CD4-positive, alpha-beta T cell (primary cell): ENCODE measurements around the gene LTO1. TPM values are rescaled to one million over a fixed set of nuclear protein-coding genes. Genes with fewer than 3 reads are reported as not detected.

Experiments
- ATAC-seq: fragments of 200-7000 bp; cut with Tn5 transposase; one replicate; pipeline ENCODE4 v1.10.0; 2022; ENCODE audit warnings: mild to moderate bottlenecking; ENCODE audit not compliant: poor library complexity
- CTCF ChIA-PET: fragments of 350-600 bp; sonication (Branson Sonifier 250); formaldehyde crosslinking; loops from one replicate; lab custom pipeline; 2021; ENCODE audit warnings: antibody characterized with exemption, inconsistent platforms; lab: Charles Lee
- POLR2A ChIA-PET: fragments of 350-600 bp; sonication (Branson Sonifier 250); formaldehyde crosslinking; loops from one replicate; lab custom pipeline; 2021; ENCODE audit warnings: antibody characterized with exemption, inconsistent platforms; lab: Charles Lee
- DNase-seq, 14 experiments: peaks; one replicate each; pipeline ENCODE4 v3.0.0-alpha.2; 2013 to 2020; ENCODE audit warnings: mixed read lengths in 2 of 14
- H3K27ac ChIP-seq, 2 donors: one replicate each; pipeline versions ENCODE4 v1.5.1 to v1.7.0; 2013; ENCODE audit warnings: low read length in 2 of 2, low read depth in 1 of 2, mild to moderate bottlenecking in 1 of 2
- H3K27me3 ChIP-seq, 2 experiments: 1 replicate in 1 of 2; 2 replicates in 1 of 2; pipeline versions ENCODE4 v1.6.1 to v1.7.0; 2013; ENCODE audit warnings: low read length in 2 of 2, control low read depth in 1 of 2, mild to moderate bottlenecking in 1 of 2, moderate library complexity in 1 of 2; ENCODE audit not compliant: insufficient read depth in 2 of 2, control insufficient read depth in 1 of 2
- H3K36me3 ChIP-seq: one replicate; pipeline ENCODE4 v1.6.1; 2013; ENCODE audit warnings: low read length, control low read depth; ENCODE audit not compliant: insufficient read depth
- H3K4me1 ChIP-seq: one replicate; pipeline ENCODE4 v1.6.1; 2013; ENCODE audit warnings: low read length, control low read depth; ENCODE audit not compliant: insufficient read depth
- H3K4me3 ChIP-seq: one replicate; pipeline ENCODE4 v1.5.1; 2013; ENCODE audit warnings: mild to moderate bottlenecking, low read length, moderate library complexity
- H3K9me3 ChIP-seq, 2 experiments: 1 replicate in 1 of 2; 2 replicates in 1 of 2; pipeline versions ENCODE4 v1.6.1 to v1.7.0; 2013; ENCODE audit warnings: low read length in 2 of 2, mild to moderate bottlenecking in 2 of 2, control low read depth in 1 of 2, moderate library complexity in 1 of 2; ENCODE audit not compliant: control insufficient read depth in 1 of 2, insufficient read depth in 1 of 2
- H3K27ac Mint-ChIP-seq: one replicate; pipeline ENCODE4 v1.8.0; 2020; ENCODE audit warnings: mixed read lengths
- H3K27me3 Mint-ChIP-seq: one replicate; pipeline ENCODE4 v1.8.0; 2021; ENCODE audit warnings: mixed read lengths
- H3K36me3 Mint-ChIP-seq: one replicate; pipeline ENCODE4 v1.8.0; 2021; ENCODE audit warnings: low read depth, mixed read lengths
- H3K4me1 Mint-ChIP-seq: one replicate; pipeline ENCODE4 v1.8.0; 2021; ENCODE audit warnings: low read depth, mixed read lengths
- H3K4me3 Mint-ChIP-seq: one replicate; pipeline ENCODE4 v1.8.0; 2020; ENCODE audit warnings: mild to moderate bottlenecking, mixed read lengths
- H3K9me3 Mint-ChIP-seq: one replicate; pipeline ENCODE4 v1.8.0; 2020; ENCODE audit warnings: mixed read lengths
- intact Hi-C, 2 experiments: fragments of 100-400 bp; cut with DNase I in 1 of 2; cut with micrococcal nuclease in 1 of 2; formaldehyde crosslinking; loops; one replicate each; pipeline versions ENCODE4 v1.15.1 to v1.9.0; 2023 to 2025; cut with DNase I, micrococcal nuclease
- total RNA-seq, 174 experiments: library from RNA in 2 of 174; stranded (reverse) in 2 of 174; gene quantifications; one replicate each; pipeline ENCODE4 v1.2.3 and lab custom pipeline; 2021 to 2026
- TF ChIP-seq, protein P1 (sequence below): fragments of 200-600 bp; IDR thresholded peaks from one replicate; pipeline ENCODE4 v1.8.0; 2022; ENCODE audit warnings: antibody characterized with exemption, mild to moderate bottlenecking

LTO1 gene
- total RNA-seq, 2 experiments from 2014 or later = 33.5 to 35.5 TPM

DNA sequence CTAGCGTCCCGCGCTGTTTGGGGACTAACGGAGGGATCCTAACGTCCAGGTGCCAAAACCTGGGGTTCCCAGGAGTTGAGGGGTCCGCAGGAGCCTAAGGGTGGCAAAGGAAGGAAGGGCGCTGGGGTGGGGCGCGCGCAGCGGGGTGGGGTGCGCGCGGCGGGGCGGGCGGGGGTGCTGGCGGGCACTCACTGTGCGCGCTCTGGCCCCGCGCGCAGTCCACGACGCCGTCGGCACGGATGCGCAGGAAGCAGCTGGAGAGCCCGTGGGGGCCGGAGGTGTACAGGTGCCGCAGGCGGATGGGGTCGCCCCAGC is 28.3 kb upstream of the LTO1 start:
- Mint-ChIP-seq H3K27me3 (peaks cover 69% of the 10 kb centered on the region), H3K4me3 (no peak overlapping the region)
- intact Hi-C loops = loop anchor here in 1 of 2 experiments (5.0 kb wide), 1 partner anchor 184 kb away; no protein-coding TSS in a partner anchor

DNA sequence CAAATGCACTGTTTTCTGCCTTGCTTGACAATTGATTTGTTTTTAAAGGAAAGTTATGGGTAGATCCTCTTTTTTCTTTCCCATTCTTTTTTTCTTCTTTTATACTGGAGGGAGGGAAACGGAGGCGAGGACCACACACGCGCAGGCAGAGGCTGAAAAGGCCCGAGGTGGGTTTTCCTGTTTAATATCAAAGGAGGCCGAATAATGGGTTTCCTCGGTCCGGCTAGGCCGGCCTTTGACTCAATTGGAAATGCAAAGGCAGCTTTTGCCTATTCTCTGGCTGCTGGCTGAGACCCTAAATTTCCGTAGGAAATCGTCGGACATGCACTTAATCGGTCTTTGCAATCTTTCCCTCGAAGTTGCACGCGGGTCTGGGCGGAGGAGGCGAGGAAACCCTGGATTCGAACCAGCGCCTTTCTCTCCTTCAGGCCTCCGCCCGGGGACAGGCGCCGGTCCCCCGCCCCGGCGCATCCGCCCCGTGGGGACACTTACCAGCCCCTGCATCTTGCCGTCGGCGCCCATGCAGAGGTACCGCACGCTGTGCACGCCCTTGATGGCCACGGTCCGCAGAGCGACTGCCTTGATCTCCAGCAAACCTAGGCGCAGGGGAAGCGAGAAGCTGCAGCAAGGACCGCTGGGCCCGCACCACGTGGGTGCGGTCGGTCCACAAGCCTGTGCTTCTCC is 27.8 kb upstream of the LTO1 start:
- peaks cover 74% of the 10 kb centered on the region for H3K27me3 Mint-ChIP-seq
- H3K4me3 Mint-ChIP-seq = no peak overlapping the region
- peaks cover 5% of the 10 kb centered on the region for H3K4me1 Mint-ChIP-seq
- peaks cover 11% of the 10 kb centered on the region for H3K4me1 ChIP-seq
- no peaks in the 10 kb centered on the region for H3K9me3 Mint-ChIP-seq
- ChIA-PET CTCF (no interaction called here), POLR2A (interaction anchor here (0.7 kb wide), 1 partner anchor 9 kb away, joined by 3 read pairs; no protein-coding TSS in a partner anchor)
- H3K27ac Mint-ChIP-seq = no peak overlapping the region
- H3K27ac ChIP-seq = no peak overlapping the region
- H3K27me3 ChIP-seq = peaks cover 64 to 81% of the 10 kb centered on the region in 2 experiments
- DNase-seq = no peak
- no peaks in the 10 kb centered on the region for H3K36me3 Mint-ChIP-seq
- no peak for ATAC-seq
- peaks cover 0 to 14% of the 10 kb centered on the region in 2 experiments for H3K9me3 ChIP-seq
- intact Hi-C loops = loop anchor here in 1 of 2 experiments (5.0 kb wide), 1 partner anchor 184 kb away; no protein-coding TSS in a partner anchor
- no peak overlapping the region for H3K4me3 ChIP-seq
- TF ChIP-seq, protein P1, sequence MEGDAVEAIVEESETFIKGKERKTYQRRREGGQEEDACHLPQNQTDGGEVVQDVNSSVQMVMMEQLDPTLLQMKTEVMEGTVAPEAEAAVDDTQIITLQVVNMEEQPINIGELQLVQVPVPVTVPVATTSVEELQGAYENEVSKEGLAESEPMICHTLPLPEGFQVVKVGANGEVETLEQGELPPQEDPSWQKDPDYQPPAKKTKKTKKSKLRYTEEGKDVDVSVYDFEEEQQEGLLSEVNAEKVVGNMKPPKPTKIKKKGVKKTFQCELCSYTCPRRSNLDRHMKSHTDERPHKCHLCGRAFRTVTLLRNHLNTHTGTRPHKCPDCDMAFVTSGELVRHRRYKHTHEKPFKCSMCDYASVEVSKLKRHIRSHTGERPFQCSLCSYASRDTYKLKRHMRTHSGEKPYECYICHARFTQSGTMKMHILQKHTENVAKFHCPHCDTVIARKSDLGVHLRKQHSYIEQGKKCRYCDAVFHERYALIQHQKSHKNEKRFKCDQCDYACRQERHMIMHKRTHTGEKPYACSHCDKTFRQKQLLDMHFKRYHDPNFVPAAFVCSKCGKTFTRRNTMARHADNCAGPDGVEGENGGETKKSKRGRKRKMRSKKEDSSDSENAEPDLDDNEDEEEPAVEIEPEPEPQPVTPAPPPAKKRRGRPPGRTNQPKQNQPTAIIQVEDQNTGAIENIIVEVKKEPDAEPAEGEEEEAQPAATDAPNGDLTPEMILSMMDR = no peak
- no peaks in the 10 kb centered on the region for H3K36me3 ChIP-seq

More for the DNA sequence above, 28.3 kb upstream of the LTO1 start:
- H3K36me3 ChIP-seq = no peaks in the 10 kb centered on the region
- DNase-seq (no peak), ATAC-seq (no peak)
- no peak overlapping the region for H3K27ac ChIP-seq
- H3K4me1 ChIP-seq = peaks cover 11% of the 10 kb centered on the region
- peaks cover 0 to 14% of the 10 kb centered on the region in 2 experiments for H3K9me3 ChIP-seq
- peaks cover 64 to 76% of the 10 kb centered on the region in 2 experiments for H3K27me3 ChIP-seq
- TF ChIP-seq, protein P1 = no peak
- Mint-ChIP-seq H3K36me3 (no peaks in the 10 kb centered on the region), H3K9me3 (no peaks in the 10 kb centered on the region), H3K4me1 (peaks cover 5% of the 10 kb centered on the region), H3K27ac (no peak overlapping the region)
- ChIA-PET POLR2A (no interaction called here), CTCF (no interaction called here)
- no peak overlapping the region for H3K4me3 ChIP-seq

- CTCF ChIA-PET = no interaction called here
- no peaks in the 10 kb centered on the region for H3K36me3 ChIP-seq
- H3K36me3 Mint-ChIP-seq = no peaks in the 10 kb centered on the region
- no peak overlapping the region for H3K27ac ChIP-seq
- no peak for ATAC-seq
- peaks cover 5% of the 10 kb centered on the region for H3K4me1 Mint-ChIP-seq
- no peak for DNase-seq
- H3K4me3 Mint-ChIP-seq = no peak overlapping the region
- TF ChIP-seq, protein P1 = no peak
- intact Hi-C loops = loop anchor here in 1 of 2 experiments (5.0 kb wide), 1 partner anchor 185 kb away; no protein-coding TSS in a partner anchor
- POLR2A ChIA-PET = interaction anchor here (0.7 kb wide), 1 partner anchor 10 kb away, joined by 3 read pairs; no protein-coding TSS in a partner anchor
- no peak overlapping the region for H3K27ac Mint-ChIP-seq
- peaks cover 0 to 14% of the 10 kb centered on the region in 2 experiments for H3K9me3 ChIP-seq
- H3K4me3 ChIP-seq = no peak overlapping the region
- H3K4me1 ChIP-seq = peaks cover 11% of the 10 kb centered on the region
- peaks cover 74% of the 10 kb centered on the region for H3K27me3 Mint-ChIP-seq
- peaks cover 70 to 85% of the 10 kb centered on the region in 2 experiments for H3K27me3 ChIP-seq
- no peaks in the 10 kb centered on the region for H3K9me3 Mint-ChIP-seq
These were observed 27.1 kb upstream of the LTO1 start for GRCh38 chr11:69702239-69702691.
